ENCODE measurements around the gene FUT9. TPM values are rescaled to one million over a fixed set of nuclear protein-coding genes. Genes with fewer than 3 reads are reported as not detected.

FUT9 gene
- polyA plus RNA-seq (0.01 TPM in 1 of 3 replicates, not detected in the others), polyA minus RNA-seq (not detected in 3 replicates)
- polyA plus RNA-seq (2011; ENCODE audit: low read depth): not detected
- polyA plus RNA-seq (2011; cell fraction: cytosol; rRNA removed): 0.01 TPM in 1 of 2 replicates, not detected in the other
- polyA plus RNA-seq (2011; cell fraction: nucleus; rRNA removed): 0.01 TPM in 2 replicates
- polyA plus RNA-seq (2012; ENCODE audit: low replicate concordance): not detected in 2 replicates
- polyA minus RNA-seq (2011; cell fraction: cytosol; rRNA and poly(A)+ RNA removed): not detected
- polyA minus RNA-seq (2011; cell fraction: nucleus; rRNA and poly(A)+ RNA removed): not detected in 2 replicates

GRCh38 chr6:96015518-96016333 is at the start of gene FUT9:
Gene FUT9, plus strand, starts transcription at chr6:96015974. Its CDS starts 187,182 bp downstream, at chr6:96203156.
- Histone ChIP-seq H3K36me3 (ENCODE audit: control insufficient read depth in 2 of 2, extremely low read depth in 1 of 2, insufficient read depth in 2 of 2, low read length in 2 of 2) (no peaks in the 10 kb centered on the region), H3K4me2 (ENCODE audit: control insufficient read depth, extremely low read depth, insufficient read depth, low read depth, low read length) (no peak within 1 kb of the TSS), H3K9me1 (ENCODE audit: control insufficient read depth, extremely low read depth, insufficient read depth, low read length) (no peaks in the 10 kb centered on the region), H3K4me3 (ENCODE audit: control insufficient read depth in 2 of 3, extremely low read depth in 1 of 3, insufficient read depth in 2 of 3, low read depth in 1 of 3, low read length in 3 of 3) (no peak within 1 kb of the TSS), H3K9me3 (ENCODE audit: control insufficient read depth, low read depth, low read length) (no peaks in the 10 kb centered on the region), H3K4me1 (ENCODE audit: control insufficient read depth, extremely low read depth, insufficient read depth, low read length) (no peaks in the 10 kb centered on the region), H3K27me3 (ENCODE audit: control insufficient read depth, extremely low read depth, insufficient read depth, low read length) (peaks cover 23% of the 10 kb centered on the region), H4K20me1 (ENCODE audit: control insufficient read depth, extremely low read depth, insufficient read depth, low read length) (no peaks in the 10 kb centered on the region), H3K9ac (ENCODE audit: control insufficient read depth, extremely low read depth, insufficient read depth, low read length) (no peak within 1 kb of the TSS), H3K79me2 (ENCODE audit: control insufficient read depth, insufficient read depth, low read length) (no peaks in the 10 kb centered on the region), H2AFZ (ENCODE audit: control insufficient read depth, low read length) (no peak within 1 kb of the TSS), H3K27ac (ENCODE audit: control insufficient read depth, insufficient read depth, low read length) (no peak within 1 kb of the TSS)
- TF ChIP-seq EZH2 (IDR thresholded peaks at IDR 0.05; ENCODE audit: low read length): peak; percentile 48
- TF ChIP-seq CTCF (optimal IDR thresholded peaks at IDR 0.05 in 1 of 3, IDR thresholded peaks at IDR 0.05 in 1 of 3, conservative IDR thresholded peaks at IDR 0.05 in 1 of 3; ENCODE audit: extremely low read depth in 1 of 3, insufficient read depth in 2 of 3, low read length in 3 of 3): no peak
- DNase-seq (ENCODE audit: low read depth, low spot score) (no peak), FAIRE-seq (no peak)
- dilution Hi-C loops (cut with MboI; ENCODE audit: extremely low pct_ligation_motif_present, low sequenced_read_pairs): no loop called here

- dilution Hi-C loops (cut with MboI; ENCODE audit: extremely low pct_ligation_motif_present, low sequenced_read_pairs): no loop called here
- TF ChIP-seq CTCF (optimal IDR thresholded peaks at IDR 0.05 in 1 of 3, IDR thresholded peaks at IDR 0.05 in 1 of 3, conservative IDR thresholded peaks at IDR 0.05 in 1 of 3; ENCODE audit: extremely low read depth in 1 of 3, insufficient read depth in 2 of 3, low read length in 3 of 3): no peak
- TF ChIP-seq EZH2 (IDR thresholded peaks at IDR 0.05; ENCODE audit: low read length): no peak
- Histone ChIP-seq H3K4me1 (ENCODE audit: control insufficient read depth, extremely low read depth, insufficient read depth, low read length) (no peaks in the 10 kb centered on the region), H3K9me1 (ENCODE audit: control insufficient read depth, extremely low read depth, insufficient read depth, low read length) (no peaks in the 10 kb centered on the region), H3K4me2 (ENCODE audit: control insufficient read depth, extremely low read depth, insufficient read depth, low read depth, low read length) (no peak overlapping the region), H3K27me3 (ENCODE audit: control insufficient read depth, extremely low read depth, insufficient read depth, low read length) (no peaks in the 10 kb centered on the region), H2AFZ (ENCODE audit: control insufficient read depth, low read length) (no peak overlapping the region), H3K36me3 (ENCODE audit: control insufficient read depth in 2 of 2, extremely low read depth in 1 of 2, insufficient read depth in 2 of 2, low read length in 2 of 2) (no peaks in the 10 kb centered on the region), H3K9me3 (ENCODE audit: control insufficient read depth, low read depth, low read length) (no peaks in the 10 kb centered on the region), H4K20me1 (ENCODE audit: control insufficient read depth, extremely low read depth, insufficient read depth, low read length) (no peaks in the 10 kb centered on the region), H3K27ac (ENCODE audit: control insufficient read depth, insufficient read depth, low read length) (no peak overlapping the region), H3K4me3 (ENCODE audit: control insufficient read depth in 2 of 3, extremely low read depth in 1 of 3, insufficient read depth in 2 of 3, low read depth in 1 of 3, low read length in 3 of 3) (no peak overlapping the region), H3K79me2 (ENCODE audit: control insufficient read depth, insufficient read depth, low read length) (no peaks in the 10 kb centered on the region), H3K9ac (ENCODE audit: control insufficient read depth, extremely low read depth, insufficient read depth, low read length) (no peak overlapping the region)
- no peak for FAIRE-seq
- no peak for DNase-seq (ENCODE audit: low read depth, low spot score)
These were observed 48.2 kb upstream of the FUT9 start for GRCh38 chr6:95967594-95967993.

All from keratinocyte (primary cell).